ENCODE results near the gene LGALS13. TPM values are rescaled to one million over a fixed set of nuclear protein-coding genes. Genes with fewer than 3 reads are reported as not detected.

The LGALS13 gene
- total RNA-seq, 1 donor from 2014 or later, result not detected

DNA sequence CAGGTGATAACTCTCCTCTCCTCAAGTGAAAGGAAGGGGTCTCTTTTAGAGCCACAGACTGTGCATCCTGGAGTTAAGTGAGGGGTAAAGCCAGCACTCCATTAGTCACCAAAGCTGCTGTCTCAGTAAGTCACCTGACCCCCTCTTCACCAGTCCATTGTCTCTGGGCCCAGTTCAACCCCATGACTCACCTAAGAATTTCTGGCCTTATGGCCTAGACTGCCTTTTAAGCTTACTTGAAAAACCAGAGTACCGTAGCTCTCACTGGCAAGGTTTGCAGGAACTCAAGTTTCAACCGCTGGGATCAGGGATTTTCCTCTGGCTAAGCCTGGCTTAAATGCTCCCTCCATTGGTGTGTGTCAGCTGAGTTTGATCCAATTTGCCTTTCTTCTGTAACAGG, 38.9 kb upstream of the LGALS13 start:
- TF ChIP-seq, protein P1, sequence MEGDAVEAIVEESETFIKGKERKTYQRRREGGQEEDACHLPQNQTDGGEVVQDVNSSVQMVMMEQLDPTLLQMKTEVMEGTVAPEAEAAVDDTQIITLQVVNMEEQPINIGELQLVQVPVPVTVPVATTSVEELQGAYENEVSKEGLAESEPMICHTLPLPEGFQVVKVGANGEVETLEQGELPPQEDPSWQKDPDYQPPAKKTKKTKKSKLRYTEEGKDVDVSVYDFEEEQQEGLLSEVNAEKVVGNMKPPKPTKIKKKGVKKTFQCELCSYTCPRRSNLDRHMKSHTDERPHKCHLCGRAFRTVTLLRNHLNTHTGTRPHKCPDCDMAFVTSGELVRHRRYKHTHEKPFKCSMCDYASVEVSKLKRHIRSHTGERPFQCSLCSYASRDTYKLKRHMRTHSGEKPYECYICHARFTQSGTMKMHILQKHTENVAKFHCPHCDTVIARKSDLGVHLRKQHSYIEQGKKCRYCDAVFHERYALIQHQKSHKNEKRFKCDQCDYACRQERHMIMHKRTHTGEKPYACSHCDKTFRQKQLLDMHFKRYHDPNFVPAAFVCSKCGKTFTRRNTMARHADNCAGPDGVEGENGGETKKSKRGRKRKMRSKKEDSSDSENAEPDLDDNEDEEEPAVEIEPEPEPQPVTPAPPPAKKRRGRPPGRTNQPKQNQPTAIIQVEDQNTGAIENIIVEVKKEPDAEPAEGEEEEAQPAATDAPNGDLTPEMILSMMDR (conservative IDR thresholded peaks at IDR 0.05; ENCODE audit: low read depth, low read length), result no peak
- DNase-seq (ENCODE audit: low read depth), result peak; percentile 84
- H3K4me3 ChIP-seq (ENCODE audit: low read depth, low read length), result no peak overlapping the region

DNA sequence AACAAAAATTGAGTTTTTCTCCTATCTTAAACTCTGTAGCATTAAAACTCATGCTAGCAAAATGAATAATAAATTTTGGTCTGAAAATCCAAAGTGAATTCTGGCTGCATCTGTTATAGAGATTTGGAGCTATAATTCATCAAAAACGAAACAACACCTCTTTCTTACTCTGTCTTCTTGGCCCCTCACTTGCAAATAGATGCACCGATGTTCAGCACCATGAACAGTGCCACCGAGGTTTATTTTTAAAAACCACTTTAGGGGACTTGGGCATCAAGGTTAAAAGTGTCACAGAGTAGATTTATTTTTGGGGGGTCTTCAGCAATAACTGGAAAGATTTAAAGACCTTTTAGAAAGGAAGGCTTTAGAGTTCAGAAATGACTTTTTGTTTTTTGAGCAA, 36.3 kb upstream of the LGALS13 start:
- TF ChIP-seq, protein P1 (conservative IDR thresholded peaks at IDR 0.05; ENCODE audit: low read depth, low read length), result no peak
- no peak overlapping the region for H3K4me3 ChIP-seq (ENCODE audit: low read depth, low read length)
- no peak for DNase-seq (ENCODE audit: low read depth)

DNA sequence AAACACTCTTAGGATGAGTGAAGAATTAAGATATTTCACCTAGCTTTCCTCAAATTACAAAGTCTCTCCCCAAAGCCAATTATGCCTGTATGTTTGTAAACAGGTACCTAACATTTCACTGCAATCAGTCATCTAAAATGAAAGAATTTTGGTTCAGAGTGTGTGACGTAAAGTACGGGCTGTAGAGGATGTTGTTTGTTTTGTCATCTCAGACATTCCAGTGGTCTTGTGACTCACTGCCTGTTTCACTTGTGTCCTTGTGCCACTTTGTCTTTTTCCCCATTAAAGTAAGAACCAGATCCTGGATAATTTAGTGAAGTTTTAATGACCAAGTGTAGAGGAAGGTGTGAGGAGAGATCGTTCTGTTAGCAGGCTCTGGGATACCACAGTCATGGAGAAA, 33.7 kb upstream of the LGALS13 start:
- no peak for DNase-seq (ENCODE audit: low read depth)
- no peak overlapping the region for H3K4me3 ChIP-seq (ENCODE audit: low read depth, low read length)
- TF ChIP-seq, protein P1 (conservative IDR thresholded peaks at IDR 0.05; ENCODE audit: low read depth, low read length), result no peak

DNA sequence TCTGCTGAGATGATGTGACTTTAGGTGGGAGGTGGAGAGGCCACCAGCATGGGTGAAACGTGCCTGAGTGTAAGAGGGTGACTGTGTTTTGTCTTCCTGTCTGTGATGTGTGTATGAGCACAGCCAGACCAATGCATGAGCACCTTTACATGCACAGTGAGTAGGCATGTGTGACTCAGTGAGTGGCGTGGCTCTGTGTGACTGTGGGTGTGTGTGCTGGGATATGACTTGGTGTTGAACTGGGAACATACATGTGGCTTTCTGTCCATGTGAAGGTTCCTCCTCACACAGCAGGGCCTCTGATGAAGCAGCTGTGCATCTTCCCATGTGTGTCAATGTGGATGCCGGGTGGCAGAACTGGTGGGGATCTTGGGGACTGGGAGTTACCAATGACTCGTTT, 19.9 kb upstream of the LGALS13 start:
- no peak overlapping the region for H3K4me3 ChIP-seq (ENCODE audit: low read depth, low read length)
- TF ChIP-seq, protein P1 (conservative IDR thresholded peaks at IDR 0.05; ENCODE audit: low read depth, low read length), result no peak
- no peak for DNase-seq (ENCODE audit: low read depth)

DNA sequence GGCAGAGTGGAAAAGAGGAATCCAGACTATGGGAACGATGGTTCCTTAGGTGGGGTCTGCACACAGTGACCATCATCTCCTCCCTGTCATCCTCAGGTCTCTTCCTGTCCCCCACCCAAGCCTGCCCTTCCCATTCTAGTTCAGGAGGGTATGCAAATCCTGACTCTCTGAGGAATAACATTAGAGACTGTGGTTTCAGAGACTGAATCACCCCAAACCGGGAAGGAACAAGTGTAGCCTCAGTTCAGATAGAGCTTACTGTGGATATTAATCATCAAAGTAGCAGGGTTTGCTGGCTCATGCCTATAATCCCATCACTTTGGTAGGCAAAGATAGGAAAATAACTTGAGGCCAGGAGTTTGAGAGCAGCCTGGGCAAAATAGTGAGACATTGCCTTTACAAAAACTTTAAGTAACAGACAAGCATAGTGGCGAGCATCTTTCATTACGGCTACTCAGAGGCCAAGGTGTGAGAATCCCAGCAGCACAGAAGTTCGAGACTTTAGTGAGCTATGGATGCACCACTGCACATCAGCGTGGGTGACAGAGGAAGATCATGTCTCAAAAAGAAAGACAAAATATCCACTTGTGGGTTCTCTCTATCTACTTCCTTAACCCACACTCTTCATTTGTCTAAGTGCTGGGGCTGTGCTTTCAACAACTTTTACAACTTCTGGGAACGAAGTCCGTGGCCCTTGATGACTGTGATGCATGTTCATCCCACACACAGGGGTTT, 19.3 kb upstream of the LGALS13 start:
- TF ChIP-seq, protein P1 (conservative IDR thresholded peaks at IDR 0.05; ENCODE audit: low read depth, low read length), result no peak
- H3K4me3 ChIP-seq (ENCODE audit: low read depth, low read length), result no peak overlapping the region
- no peak for DNase-seq (ENCODE audit: low read depth)

DNA sequence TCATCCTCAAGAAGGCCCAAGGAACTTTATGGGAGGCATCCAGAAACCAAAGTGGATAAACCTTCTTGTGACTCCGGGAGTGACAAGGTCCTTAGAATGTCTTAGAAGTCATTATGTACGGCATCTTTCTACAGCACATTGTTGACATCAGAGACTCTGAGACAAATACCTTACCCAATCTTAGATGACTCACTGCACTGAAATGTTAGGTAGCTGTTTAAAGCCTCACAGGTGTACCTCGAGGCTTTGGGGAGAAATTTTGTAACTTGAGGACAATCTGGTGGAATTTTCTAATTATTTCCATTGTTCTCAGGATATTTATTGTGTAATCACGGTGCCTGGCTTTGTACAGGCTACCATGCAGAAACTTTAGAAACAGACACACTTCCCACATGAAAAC, 14.8 kb upstream of the LGALS13 start:
- TF ChIP-seq, protein P1 (conservative IDR thresholded peaks at IDR 0.05; ENCODE audit: low read depth, low read length), result no peak
- no peak overlapping the region for H3K4me3 ChIP-seq (ENCODE audit: low read depth, low read length)
- DNase-seq (ENCODE audit: low read depth), result no peak

DNA sequence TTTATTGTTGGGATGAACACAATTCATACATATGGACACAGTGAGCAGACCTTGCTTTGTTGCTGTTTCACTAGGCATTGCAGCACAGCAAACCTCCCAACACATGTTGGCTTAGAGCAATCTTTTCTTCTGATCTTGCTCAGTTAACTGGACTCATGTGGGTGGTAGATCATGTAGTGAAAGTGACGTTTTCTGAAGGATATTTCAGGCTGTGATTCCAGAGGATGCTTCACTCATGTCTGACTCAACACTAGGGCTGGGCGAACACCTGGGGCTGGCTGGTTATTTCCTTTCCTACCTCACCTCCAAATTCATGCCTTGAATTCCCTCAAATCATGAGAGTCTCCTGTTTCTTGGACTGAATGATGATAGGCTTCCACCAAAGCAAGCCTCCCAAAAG, 14.3 kb upstream of the LGALS13 start:
- TF ChIP-seq, protein P1 (conservative IDR thresholded peaks at IDR 0.05; ENCODE audit: low read depth, low read length), result no peak
- H3K4me3 ChIP-seq (ENCODE audit: low read depth, low read length), result no peak overlapping the region
- DNase-seq (ENCODE audit: low read depth), result no peak
